ENCODE measurements around the gene NFAT5. TPM values are rescaled to one million over a fixed set of nuclear protein-coding genes. Genes with fewer than 3 reads are reported as not detected.

The NFAT5 gene
- total RNA-seq, 4 donors from 2014 or later = 49.8 to 64.3 (median 58.6) TPM

GRCh38 chr16:69693916-69694315, 128.2 kb downstream of the NFAT5 start:
- TF ChIP-seq CTCF (IDR thresholded peaks at IDR 0.05; ENCODE audit: low read depth) = no peak

DNA sequence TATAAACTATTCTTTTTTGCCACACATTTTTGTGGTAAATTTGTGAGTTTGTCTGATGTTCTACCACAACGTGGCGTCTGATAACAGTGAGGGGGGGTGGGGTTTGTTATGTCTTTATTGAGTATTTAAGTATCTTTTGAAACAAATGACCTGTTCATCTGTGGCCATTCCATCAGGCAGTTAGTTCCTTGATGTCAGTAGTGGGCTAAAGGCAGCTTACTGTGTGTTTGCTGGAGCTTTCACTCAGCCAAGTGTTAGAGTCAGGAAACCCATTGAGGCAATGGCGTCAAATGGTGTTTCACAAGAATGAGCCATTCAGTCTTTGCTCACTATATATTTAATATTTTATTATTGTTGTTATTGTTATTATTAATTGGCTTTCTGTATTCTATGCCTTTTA, 132.6 kb downstream of the NFAT5 start:
- no peak for TF ChIP-seq CTCF (IDR thresholded peaks at IDR 0.05; ENCODE audit: low read depth)

DNA sequence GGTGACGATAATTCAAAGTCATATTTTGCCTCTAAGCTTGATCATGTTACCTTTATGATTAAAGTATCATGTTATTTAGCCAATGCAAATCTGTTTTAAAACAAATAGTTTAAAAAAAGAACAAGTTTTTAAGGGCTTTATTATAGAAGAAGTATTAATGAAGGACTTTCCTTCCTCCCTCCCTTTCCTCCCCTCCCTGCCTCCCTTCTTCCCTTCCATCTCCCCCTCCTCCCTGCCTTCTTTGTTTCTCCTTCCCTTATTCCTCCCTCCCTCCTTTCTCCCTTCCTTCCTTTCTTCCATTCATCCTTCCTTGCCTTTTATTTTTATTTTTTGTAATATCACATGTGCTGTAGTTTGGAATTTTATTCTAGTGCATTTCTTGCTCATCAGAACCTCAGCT, 134.1 kb downstream of the NFAT5 start:
- no peak for TF ChIP-seq CTCF (IDR thresholded peaks at IDR 0.05; ENCODE audit: low read depth)

- TF ChIP-seq CTCF (IDR thresholded peaks at IDR 0.05; ENCODE audit: low read depth) = no peak
These were observed 135.7 kb downstream of the NFAT5 start for GRCh38 chr16:69701452-69701851.

DNA sequence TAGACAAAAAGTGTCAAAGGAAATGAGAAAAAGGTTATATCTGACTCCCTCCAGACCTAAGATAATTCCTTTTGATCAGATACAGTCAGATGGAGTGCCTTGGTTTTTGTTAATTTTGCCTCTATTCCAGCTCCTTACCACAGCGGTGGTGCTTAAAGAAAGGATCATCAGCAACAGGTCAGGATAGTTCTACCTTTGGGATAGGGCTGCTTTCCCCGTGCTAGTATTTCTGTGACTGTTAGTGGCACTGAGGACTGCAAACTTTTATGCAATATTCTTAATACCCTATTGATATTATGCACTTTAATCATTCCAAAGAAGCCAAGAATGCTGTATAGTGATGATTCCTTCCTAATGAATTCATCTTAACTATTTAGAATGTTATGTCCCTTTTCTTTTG, 136.1 kb downstream of the NFAT5 start:
- no peak for TF ChIP-seq CTCF (IDR thresholded peaks at IDR 0.05; ENCODE audit: low read depth)

DNA sequence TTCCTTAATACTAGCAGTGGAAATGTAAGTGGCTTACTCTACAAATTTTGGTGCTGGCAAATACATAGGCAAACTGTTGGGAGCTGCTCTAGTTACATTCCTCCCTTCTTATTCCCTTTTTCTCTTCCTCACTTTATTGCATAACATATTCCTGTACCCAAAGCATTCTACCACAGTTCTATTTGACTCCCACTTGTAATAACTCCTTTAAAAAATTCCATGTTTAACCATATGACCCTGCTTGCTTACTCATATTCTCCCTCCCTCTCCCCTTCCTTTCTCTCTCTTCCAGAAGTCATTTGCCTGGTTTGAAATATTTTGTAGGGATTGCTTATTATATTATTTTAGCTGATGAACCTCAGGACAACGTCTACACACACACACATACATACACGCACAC, 137.9 kb downstream of the NFAT5 start:
- TF ChIP-seq CTCF (IDR thresholded peaks at IDR 0.05; ENCODE audit: low read depth) = no peak

- TF ChIP-seq CTCF (IDR thresholded peaks at IDR 0.05; ENCODE audit: low read depth) = no peak
These were observed 140.6 kb downstream of the NFAT5 start for GRCh38 chr16:69706256-69706974.
